Natural killer cell (primary cell): Measurements from ENCODE around the gene NDUFA3. TPM values are rescaled to one million over a fixed set of nuclear protein-coding genes. Genes with fewer than 3 reads are reported as not detected.
A peak's percentile ranks its signal among the peaks of the same experiment; 100 is the strongest.

Experiments used
- ATAC-seq, 3 donors: fragments of 150-1000 bp in 2 of 3; fragments of 200-7000 bp in 1 of 3; cut with Tn5 transposase; 1 replicate in 1 of 3; 2 replicates in 2 of 3; pipeline ENCODE4 v1.10.0; 2021; ENCODE audit warnings: mild to moderate bottlenecking in 2 of 3, moderate library complexity in 2 of 3
- DNase-seq, 2 donors: peaks; one replicate each; pipeline versions ENCODE4 v3.0.0 to v3.0.0-alpha.2; 2013 to 2021; ENCODE audit warnings: mixed read lengths in 1 of 2
- H3K27ac ChIP-seq: one replicate; pipeline ENCODE4 v1.5.1; 2013; ENCODE audit warnings: mild to moderate bottlenecking, low read length
- H3K27me3 ChIP-seq: one replicate; pipeline ENCODE4 v1.6.1; 2013; ENCODE audit warnings: low read length; ENCODE audit not compliant: control insufficient read depth, insufficient read depth
- H3K36me3 ChIP-seq: one replicate; pipeline ENCODE4 v1.6.1; 2013; ENCODE audit warnings: low read length; ENCODE audit not compliant: control insufficient read depth, insufficient read depth
- H3K4me1 ChIP-seq: one replicate; pipeline ENCODE4 v1.6.1; 2013; ENCODE audit warnings: low read length; ENCODE audit not compliant: control insufficient read depth, insufficient read depth
- H3K4me3 ChIP-seq: one replicate; pipeline ENCODE4 v1.5.1; 2013; ENCODE audit warnings: low read length
- H3K9me3 ChIP-seq: one replicate; pipeline ENCODE4 v1.6.1; 2013; ENCODE audit warnings: low read length; ENCODE audit not compliant: control insufficient read depth, insufficient read depth
- H3K27ac Mint-ChIP-seq, 2 donors: one replicate each; pipeline ENCODE4 v1.8.0; 2022; ENCODE audit warnings: mild to moderate bottlenecking in 2 of 2, mixed read lengths in 2 of 2, moderate library complexity in 1 of 2
- H3K27me3 Mint-ChIP-seq, 2 donors: one replicate each; pipeline ENCODE4 v1.8.0; 2022; ENCODE audit warnings: low read depth in 2 of 2, mixed read lengths in 2 of 2
- H3K36me3 Mint-ChIP-seq: one replicate; pipeline ENCODE4 v1.8.0; 2022; ENCODE audit warnings: mixed read lengths
- H3K4me1 Mint-ChIP-seq, 2 donors: one replicate each; pipeline ENCODE4 v1.8.0; 2022; ENCODE audit warnings: mixed read lengths in 2 of 2
- H3K4me3 Mint-ChIP-seq: one replicate; pipeline ENCODE4 v1.8.0; 2022; ENCODE audit warnings: mild to moderate bottlenecking, moderate library complexity, mixed read lengths
- H3K9me3 Mint-ChIP-seq, 2 donors: one replicate each; pipeline ENCODE4 v1.8.0; 2022; ENCODE audit warnings: mixed read lengths in 2 of 2
- WGBS: methylation state at CpG from one replicate; pipeline ENCODE4 v1.1.7; 2013; ENCODE audit warnings: missing lambda C conversion rate; ENCODE audit not compliant: insufficient coverage; 5-methylcytosine and 5-hydroxymethylcytosine counted together
- intact Hi-C: fragments of 100-400 bp; cut with micrococcal nuclease; formaldehyde crosslinking; loops from one replicate; pipeline ENCODE4 v1.14.2; 2022
- total RNA-seq, 4 donors: library from RNA; stranded (reverse); fragments of 120-200 nt in 1 of 4; gene quantifications; one replicate each; pipeline versions ENCODE4 v1.2.3 to v1.2.4, GENCODE V29; 2013 to 2022
- TF ChIP-seq, protein P1 (sequence below): fragments of 200-600 bp; IDR thresholded peaks from one replicate; pipeline ENCODE4 v1.8.0; 2022; ENCODE audit warnings: antibody characterized with exemption

Gene NDUFA3
- total RNA-seq, 3 donors from 2014 or later (not counting 1 experiment from before 2014, with no cell fraction given), result 48.4 to 91.9 (median 71.4) TPM

DNA sequence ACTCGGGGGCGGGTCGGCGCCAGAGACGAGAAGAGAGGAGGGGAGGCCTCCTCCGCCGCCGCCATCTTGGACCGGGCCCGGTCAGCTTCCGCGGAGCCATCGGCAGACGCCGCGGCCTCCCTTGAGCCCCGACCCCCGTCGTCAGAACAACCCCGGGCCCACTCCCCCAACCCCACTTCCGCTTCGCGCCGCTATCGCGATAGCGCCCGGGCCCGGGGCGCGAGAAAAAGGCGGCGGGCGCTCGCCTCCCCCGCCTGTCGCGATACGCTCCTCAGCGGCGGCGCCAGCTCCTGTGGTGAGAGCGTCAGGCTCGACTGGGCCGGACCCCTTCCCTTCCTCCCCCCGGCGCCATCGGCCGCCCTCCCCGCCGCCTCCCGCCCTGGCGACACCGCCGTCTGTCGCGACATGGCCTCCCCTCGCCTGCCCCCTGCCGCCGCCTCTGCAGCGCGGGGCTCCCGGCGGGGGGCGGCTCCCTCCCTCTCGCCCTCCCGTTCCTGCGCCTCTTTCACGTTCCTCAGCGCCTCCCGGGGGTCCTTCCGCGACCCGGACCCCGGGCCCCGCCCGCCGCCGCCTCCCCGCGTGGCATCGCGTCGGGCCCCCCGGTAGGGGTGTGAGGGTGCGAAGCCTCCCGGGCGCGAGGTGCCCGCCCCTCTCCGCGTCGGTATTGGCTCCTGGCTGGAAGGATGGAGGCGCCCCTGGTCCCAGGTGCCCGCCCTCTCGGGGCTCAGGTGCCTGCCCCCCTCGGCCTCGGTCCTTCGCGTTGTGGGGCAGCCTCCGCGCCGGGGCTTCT is 35.2 kb downstream of the NDUFA3 start, which contains the start of gene CNOT3:
TSS of gene CNOT3 (plus strand) at position 64 of the 790 bp plus-strand sequence. CDS start 5,217 bp downstream, outside the sequence.
- Mint-ChIP-seq H3K36me3 (no peaks in the 10 kb centered on the region), H3K27ac (peak within 1 kb of the TSS; percentile 80 to 90), H3K9me3 (no peaks in the 10 kb centered on the region), H3K4me3 (peak within 1 kb of the TSS; percentile 95), H3K27me3 (no peaks in the 10 kb centered on the region), H3K4me1 (peaks cover 50 to 64% of the 10 kb centered on the region in 2 donors)
- H3K4me1 ChIP-seq, result peaks cover 41% of the 10 kb centered on the region
- no peak for ATAC-seq
- TF ChIP-seq, protein P1, sequence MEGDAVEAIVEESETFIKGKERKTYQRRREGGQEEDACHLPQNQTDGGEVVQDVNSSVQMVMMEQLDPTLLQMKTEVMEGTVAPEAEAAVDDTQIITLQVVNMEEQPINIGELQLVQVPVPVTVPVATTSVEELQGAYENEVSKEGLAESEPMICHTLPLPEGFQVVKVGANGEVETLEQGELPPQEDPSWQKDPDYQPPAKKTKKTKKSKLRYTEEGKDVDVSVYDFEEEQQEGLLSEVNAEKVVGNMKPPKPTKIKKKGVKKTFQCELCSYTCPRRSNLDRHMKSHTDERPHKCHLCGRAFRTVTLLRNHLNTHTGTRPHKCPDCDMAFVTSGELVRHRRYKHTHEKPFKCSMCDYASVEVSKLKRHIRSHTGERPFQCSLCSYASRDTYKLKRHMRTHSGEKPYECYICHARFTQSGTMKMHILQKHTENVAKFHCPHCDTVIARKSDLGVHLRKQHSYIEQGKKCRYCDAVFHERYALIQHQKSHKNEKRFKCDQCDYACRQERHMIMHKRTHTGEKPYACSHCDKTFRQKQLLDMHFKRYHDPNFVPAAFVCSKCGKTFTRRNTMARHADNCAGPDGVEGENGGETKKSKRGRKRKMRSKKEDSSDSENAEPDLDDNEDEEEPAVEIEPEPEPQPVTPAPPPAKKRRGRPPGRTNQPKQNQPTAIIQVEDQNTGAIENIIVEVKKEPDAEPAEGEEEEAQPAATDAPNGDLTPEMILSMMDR, result no peak
- H3K27me3 ChIP-seq, result no peaks in the 10 kb centered on the region
- H3K9me3 ChIP-seq, result peaks cover 3% of the 10 kb centered on the region
- H3K4me3 ChIP-seq, result peak within 1 kb of the TSS; percentile 76
- peak within 1 kb of the TSS; percentile 94 for H3K27ac ChIP-seq
- under 1% methylated on average over 100 of the region's 103 CpGs for WGBS
- intact Hi-C loops, result loop anchor here (1.0 kb wide), 4 partner anchors 21 to 52 kb away; partner anchors contain the start of genes LENG1, NDUFA3, PRPF31 and TFPT
- peak; percentile 38 to 62 for DNase-seq
- H3K36me3 ChIP-seq, result peaks cover 8% of the 10 kb centered on the region

DNA sequence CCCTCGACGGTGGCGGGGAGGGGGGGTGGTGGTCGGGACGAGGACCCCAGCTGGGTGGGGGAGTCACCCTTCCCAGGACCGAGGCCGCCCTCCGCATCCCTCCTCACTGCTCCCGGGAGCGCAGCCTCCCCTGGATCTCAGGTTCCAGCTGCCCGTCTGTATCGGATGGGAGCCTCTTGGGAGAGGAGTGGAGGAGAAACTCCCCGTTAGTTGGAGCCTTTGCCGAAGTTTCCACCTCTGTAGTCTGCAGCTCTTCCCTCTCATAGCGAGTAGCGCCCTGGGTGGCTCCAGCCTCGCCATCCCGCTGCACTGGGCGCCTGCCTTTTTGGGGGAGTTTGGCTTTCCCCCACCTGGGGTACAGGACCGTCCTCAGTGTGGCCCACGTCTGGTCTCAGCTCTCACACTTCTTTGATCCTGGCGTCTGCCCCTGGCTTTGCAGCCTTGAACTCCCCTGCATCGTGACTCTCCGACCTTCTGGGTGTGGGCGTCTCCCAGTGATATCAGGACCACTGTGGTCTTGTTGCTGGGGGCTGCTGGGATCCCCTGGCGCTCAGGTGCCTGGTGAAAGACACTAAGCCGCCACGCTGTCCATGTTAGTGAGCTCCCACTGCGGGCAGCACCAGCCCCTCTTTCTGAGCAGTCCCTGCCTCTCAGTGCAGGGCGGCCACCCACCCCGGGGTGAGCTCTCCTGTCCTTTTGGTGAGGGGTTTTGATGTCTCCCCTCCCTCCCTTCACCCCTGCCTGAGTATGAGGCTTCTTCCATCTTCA is 36.0 kb downstream of the NDUFA3 start:
- peaks cover 14% of the 10 kb centered on the region for H3K36me3 ChIP-seq
- ATAC-seq (no peak), DNase-seq (peak in 1 of 2 donors; percentile 40)
- intact Hi-C loops, result no loop called here
- no peaks in the 10 kb centered on the region for H3K27me3 ChIP-seq
- WGBS, result 42% methylated on average over 24 of the region's 31 CpGs
- peak overlapping the region; percentile 76 for H3K4me3 ChIP-seq
- Mint-ChIP-seq H3K27me3 (no peaks in the 10 kb centered on the region), H3K4me3 (peak overlapping the region; percentile 92), H3K4me1 (peaks cover 50 to 68% of the 10 kb centered on the region in 2 donors), H3K36me3 (no peaks in the 10 kb centered on the region), H3K9me3 (no peaks in the 10 kb centered on the region), H3K27ac (peak overlapping the region; percentile 80 to 88)
- H3K9me3 ChIP-seq, result peaks cover under 1% of the 10 kb centered on the region
- peak overlapping the region; percentile 45 for H3K27ac ChIP-seq
- TF ChIP-seq, protein P1, result no peak
- H3K4me1 ChIP-seq, result peaks cover 39% of the 10 kb centered on the region

DNA sequence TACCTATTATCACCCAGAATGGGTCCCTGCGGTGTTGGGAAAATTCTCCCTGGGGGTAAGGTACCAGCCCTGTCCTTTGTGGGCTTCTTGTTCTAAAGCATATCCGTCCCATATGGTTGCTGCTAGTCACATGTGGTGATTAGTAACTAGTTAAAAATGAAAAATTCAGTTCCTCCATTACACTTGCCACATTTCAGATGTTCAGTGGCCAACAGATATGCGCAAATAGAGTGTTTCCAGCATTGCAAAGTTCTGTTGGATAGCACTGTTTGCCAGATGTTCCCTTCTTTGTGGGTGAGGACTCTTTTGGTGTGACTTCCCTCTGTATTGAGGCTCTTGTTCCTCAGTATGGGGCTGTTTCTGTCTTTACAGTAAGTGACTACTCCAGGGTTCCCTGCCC is 38.7 kb downstream of the NDUFA3 start:
- 100% methylated on average over 1 of the region's 3 CpGs for WGBS
- TF ChIP-seq, protein P1, result no peak
- ATAC-seq (no peak), DNase-seq (no peak)
- peaks cover 46 to 74% of the 10 kb centered on the region in 2 donors for H3K4me1 Mint-ChIP-seq
- Histone ChIP-seq H3K27ac (no peak overlapping the region), H3K36me3 (peaks cover 40% of the 10 kb centered on the region), H3K4me3 (no peak overlapping the region), H3K27me3 (no peaks in the 10 kb centered on the region), H3K9me3 (no peaks in the 10 kb centered on the region), H3K4me1 (peaks cover 30% of the 10 kb centered on the region)
- no peaks in the 10 kb centered on the region for H3K9me3 Mint-ChIP-seq
- H3K36me3 Mint-ChIP-seq, result no peaks in the 10 kb centered on the region
- intact Hi-C loops, result no loop called here
- H3K27ac Mint-ChIP-seq, result peak overlapping the region in 1 of 2 donors; percentile 25
- no peak overlapping the region for H3K4me3 Mint-ChIP-seq
- no peaks in the 10 kb centered on the region for H3K27me3 Mint-ChIP-seq
